Hematopoietic multipotent progenitor cell treated with erythropoietin and hydrocortisone succinate and interleukin-3 and kit ligand, for 8 days (in vitro differentiated cells): ENCODE data around the gene TPK1.
A peak's percentile ranks its signal among the peaks of the same experiment; 100 is the strongest.

Experiments used
- DNase-seq: peaks from one replicate; pipeline ENCODE4 v3.0.0-alpha.2; 2015

Gene TPK1

DNA sequence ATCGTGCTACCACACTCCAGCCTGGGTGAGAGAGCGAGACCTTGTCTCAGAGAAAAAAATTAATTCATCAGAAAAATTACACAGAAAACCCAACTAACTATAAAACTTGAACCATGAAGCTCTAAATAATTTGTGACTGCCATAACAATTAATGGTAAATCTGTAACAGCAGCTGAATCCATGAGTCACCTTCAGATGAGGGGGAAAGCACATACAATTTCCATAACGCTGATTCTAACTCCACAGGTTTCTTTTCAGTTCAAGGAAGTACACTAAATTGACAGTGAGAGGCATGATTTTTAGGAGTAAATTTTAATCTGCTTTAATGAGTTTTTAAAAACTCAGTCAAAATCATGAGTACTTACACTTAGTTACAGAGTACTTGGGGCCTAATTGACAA, 312.2 kb downstream of the TPK1 start:
- DNase-seq, result no peak

DNA sequence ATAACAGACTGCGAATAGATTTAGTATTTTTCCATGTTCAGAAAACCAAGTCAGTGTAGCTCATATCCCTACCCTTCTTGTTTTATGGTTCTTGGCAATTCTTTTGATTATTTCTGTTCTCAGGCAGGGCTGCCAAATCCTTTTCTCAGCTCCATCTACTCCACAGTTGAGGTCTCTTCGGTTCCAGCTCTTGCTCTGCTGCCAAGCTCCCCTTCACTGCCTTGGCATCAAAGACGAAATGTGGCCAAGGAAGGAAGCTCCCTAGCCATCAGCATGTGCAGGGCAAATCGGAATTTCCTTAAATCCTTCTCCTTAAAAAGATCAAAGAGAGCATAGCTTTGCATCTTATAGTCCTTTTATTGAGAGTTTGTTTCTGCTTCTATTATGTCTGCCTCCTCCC, 315.9 kb downstream of the TPK1 start:
- no peak for DNase-seq

DNA sequence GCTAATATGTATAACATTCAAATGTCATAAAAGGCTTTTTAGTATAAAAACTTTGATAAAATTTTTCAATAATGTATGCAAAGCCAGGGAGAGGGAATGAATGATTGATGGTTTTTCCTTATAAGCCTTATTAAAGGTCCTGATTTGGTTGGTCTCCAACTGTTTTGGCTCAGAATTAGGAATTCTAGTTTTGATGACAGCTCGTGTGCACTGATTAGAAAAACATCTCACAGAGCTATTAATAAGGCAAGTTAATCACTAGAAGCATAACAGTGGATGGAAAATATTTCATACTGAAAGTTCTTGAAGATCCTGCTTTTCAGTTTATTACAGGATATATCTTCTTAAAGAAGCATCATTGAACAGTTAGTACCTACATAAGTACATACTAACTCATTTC, 317.5 kb downstream of the TPK1 start:
- DNase-seq, result no peak

DNA sequence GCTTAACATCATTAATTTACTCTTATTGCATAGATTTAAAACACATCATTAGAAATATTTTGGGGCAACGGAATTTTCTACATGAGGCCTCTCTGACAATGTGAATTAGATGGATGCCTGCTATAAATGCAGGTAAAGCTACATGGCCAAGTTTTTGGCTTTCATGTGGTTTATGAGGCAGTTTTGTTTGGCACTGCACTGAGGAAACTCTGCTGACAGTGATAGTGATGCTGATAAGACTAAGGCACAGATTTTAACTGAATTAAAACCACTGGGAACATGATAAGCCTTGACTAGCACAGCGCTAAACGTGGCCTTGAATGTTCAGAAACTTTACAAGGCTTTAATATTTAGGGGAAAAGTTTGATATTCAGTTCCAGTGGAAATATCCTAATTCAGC, 318.1 kb downstream of the TPK1 start:
- no peak for DNase-seq

- no peak for DNase-seq
Measured at GRCh38 chr7:144516729-144517525, 318.9 kb downstream of the TPK1 start.

GRCh38 chr7:144513334-144513733, 322.5 kb downstream of the TPK1 start:
- DNase-seq, result peak; percentile 73

GRCh38 chr7:144510621-144511020, 325.2 kb downstream of the TPK1 start:
- DNase-seq, result no peak

DNA sequence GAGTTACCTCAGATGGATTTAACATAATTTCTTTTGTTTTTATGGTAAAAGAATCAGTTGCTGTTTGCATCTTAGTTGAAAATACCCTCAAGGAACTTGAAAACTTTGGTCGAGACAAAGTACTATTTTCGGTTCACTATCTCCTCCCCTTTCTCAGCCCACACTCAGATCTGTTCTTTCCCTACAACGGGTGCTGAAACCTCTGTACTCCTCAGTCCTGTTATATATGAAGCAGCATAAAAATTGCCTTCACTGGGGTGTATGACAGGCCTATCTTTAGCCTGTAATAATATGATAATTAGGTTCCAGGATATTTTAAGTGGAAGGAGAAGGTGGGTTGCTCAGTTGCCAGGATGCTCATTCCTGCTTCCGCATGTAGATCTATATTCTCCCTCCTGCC, 327.2 kb downstream of the TPK1 start:
- no peak for DNase-seq

GRCh38 chr7:144503215-144503614, 332.6 kb downstream of the TPK1 start:
- no peak for DNase-seq

GRCh38 chr7:144500225-144500624, 335.6 kb downstream of the TPK1 start:
- DNase-seq, result no peak

GRCh38 chr7:144497282-144497681, 338.6 kb downstream of the TPK1 start:
- no peak for DNase-seq

GRCh38 chr7:144494355-144494754, 341.5 kb downstream of the TPK1 start:
- no peak for DNase-seq

- peak; percentile 56 for DNase-seq
Measured at GRCh38 chr7:144489504-144489903, 346.3 kb downstream of the TPK1 start.

GRCh38 chr7:144488977-144489376, 346.9 kb downstream of the TPK1 start:
- no peak for DNase-seq

GRCh38 chr7:144487901-144488300, 348.0 kb downstream of the TPK1 start:
- no peak for DNase-seq

GRCh38 chr7:144484445-144484844, 351.4 kb downstream of the TPK1 start:
- DNase-seq, result no peak

- DNase-seq, result no peak
Measured at GRCh38 chr7:144483189-144483588, 352.7 kb downstream of the TPK1 start.

DNA sequence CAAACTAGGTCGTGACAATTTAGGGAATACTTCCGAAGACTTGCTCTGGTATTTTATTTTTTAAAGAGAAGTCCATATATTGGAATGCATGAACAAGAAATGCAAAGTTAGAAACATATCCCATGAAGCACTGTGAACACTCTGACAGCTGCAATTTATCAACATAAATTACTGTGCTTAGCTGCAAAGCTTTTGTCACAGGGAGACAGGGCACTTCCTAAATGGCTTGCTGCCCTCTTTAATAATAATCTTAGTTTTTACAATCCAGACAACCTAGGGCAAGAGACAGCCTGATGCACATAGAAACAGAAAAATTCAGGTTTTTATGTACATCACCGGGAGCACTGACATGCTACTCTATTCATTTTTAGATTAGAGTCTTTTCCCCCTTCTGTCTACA, 354.0 kb downstream of the TPK1 start:
- DNase-seq, result no peak

GRCh38 chr7:144477348-144477747, 358.5 kb downstream of the TPK1 start:
- no peak for DNase-seq

- DNase-seq, result no peak
Measured at GRCh38 chr7:144474800-144475615, 360.8 kb downstream of the TPK1 start.

GRCh38 chr7:144474363-144474762, 361.5 kb downstream of the TPK1 start:
- no peak for DNase-seq

DNA sequence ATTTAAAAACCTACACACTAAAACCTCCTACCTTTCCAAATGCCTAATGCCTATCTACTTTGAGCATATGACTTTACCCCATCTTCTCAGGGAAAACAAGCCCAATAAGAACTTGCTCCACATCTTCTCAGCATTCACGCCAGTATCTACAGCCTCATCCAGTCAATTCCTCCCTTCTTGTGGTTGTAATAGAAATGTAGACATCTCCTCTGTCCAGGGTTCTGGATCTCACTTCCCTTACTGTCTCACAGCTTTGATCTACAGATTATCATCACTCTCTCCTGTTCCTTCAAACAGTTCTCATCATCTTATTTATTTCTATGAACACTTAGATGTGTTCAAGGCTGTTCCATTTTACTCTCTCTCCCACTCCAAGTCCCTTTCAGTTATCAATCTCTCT, 361.9 kb downstream of the TPK1 start:
- DNase-seq, result no peak

- no peak for DNase-seq
Measured at GRCh38 chr7:144470078-144470477, 365.8 kb downstream of the TPK1 start.

DNA sequence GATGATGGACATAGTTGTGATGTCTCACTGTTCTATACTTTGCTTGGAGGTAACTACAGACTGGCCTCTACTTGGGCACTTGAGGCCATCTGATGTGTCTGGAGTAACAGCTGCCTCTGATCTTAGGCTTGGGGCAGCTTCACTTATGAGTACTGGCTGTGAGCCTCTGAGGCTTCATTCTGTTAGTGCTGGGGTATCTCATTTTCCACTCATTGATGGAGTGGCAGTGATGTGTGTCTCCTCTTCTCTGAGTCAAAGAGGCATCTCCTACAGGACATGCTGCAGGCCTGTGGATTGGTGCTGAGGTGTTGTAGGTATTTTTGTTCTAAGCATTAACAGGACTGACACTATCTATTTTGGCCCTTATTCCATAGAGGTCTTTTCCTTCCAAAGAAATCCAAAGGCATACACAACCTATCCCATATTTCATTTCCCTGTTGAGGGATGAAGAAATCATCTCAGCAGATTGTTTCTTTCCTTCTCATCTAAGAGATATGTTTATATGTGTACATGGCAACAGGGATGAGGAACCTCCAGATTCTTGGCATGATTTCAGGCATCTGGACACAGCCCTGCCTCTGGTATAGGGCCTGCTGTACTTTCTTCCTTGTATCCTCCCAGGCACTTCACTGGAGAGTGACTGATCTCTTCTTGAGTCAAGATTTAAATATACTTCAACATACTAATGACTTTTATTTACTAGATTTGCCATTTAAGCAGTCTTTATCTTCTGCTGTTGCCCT, 366.7 kb downstream of the TPK1 start:
- DNase-seq, result no peak
